Stimulated activated CD4-positive, alpha-beta T cell treated with anti-CD3 and anti-CD28 coated beads, Interleukin-15, amount 100 ng/mL, for 48 hours (primary cell): Measurements from ENCODE around the gene XPO6.

ENCODE experiments used
- DNase-seq, 2 donors: peaks; one replicate each; pipeline ENCODE4 v3.0.0-alpha.2; 2020; ENCODE audit warnings: low read depth in 2 of 2

The XPO6 gene

GRCh38 chr16:28091656-28092055, 120.1 kb downstream of the XPO6 start:
- DNase-seq: no peak

GRCh38 chr16:28090646-28091377, 121.0 kb downstream of the XPO6 start:
- DNase-seq: no peak

GRCh38 chr16:28089992-28090365, 121.8 kb downstream of the XPO6 start:
- DNase-seq: no peak

- no peak for DNase-seq
Observed at GRCh38 chr16:28089205-28089991, 122.4 kb downstream of the XPO6 start.

GRCh38 chr16:28087675-28088300, 124.0 kb downstream of the XPO6 start:
- no peak for DNase-seq

GRCh38 chr16:28087140-28087660, 124.6 kb downstream of the XPO6 start:
- DNase-seq: no peak

- no peak for DNase-seq
Observed at GRCh38 chr16:28086186-28087139, 125.3 kb downstream of the XPO6 start.

GRCh38 chr16:28085389-28086171, 126.2 kb downstream of the XPO6 start:
- no peak for DNase-seq

GRCh38 chr16:28084209-28084608, 127.6 kb downstream of the XPO6 start:
- DNase-seq: no peak

GRCh38 chr16:28082624-28083023, 129.1 kb downstream of the XPO6 start:
- DNase-seq: no peak

- DNase-seq: no peak
Observed at GRCh38 chr16:28081391-28081968, 130.3 kb downstream of the XPO6 start.

- no peak for DNase-seq
Observed at GRCh38 chr16:28078261-28078660, 133.5 kb downstream of the XPO6 start.

- no peak for DNase-seq
Observed at GRCh38 chr16:28073836-28074235, 137.9 kb downstream of the XPO6 start.

- DNase-seq: no peak
Observed at GRCh38 chr16:28072087-28072486, 139.7 kb downstream of the XPO6 start.

GRCh38 chr16:28069971-28070794, 141.6 kb downstream of the XPO6 start:
- no peak for DNase-seq

- no peak for DNase-seq
Observed at GRCh38 chr16:28068976-28069375, 142.8 kb downstream of the XPO6 start.

- no peak for DNase-seq
Observed at GRCh38 chr16:28067604-28068379, 144.0 kb downstream of the XPO6 start.

- no peak for DNase-seq
Observed at GRCh38 chr16:28064706-28065249, 147.0 kb downstream of the XPO6 start.
